ENCODE data around the gene KLF5. TPM values are rescaled to one million over a fixed set of nuclear protein-coding genes. Genes with fewer than 3 reads are reported as not detected.
A peak's percentile ranks its signal among the peaks of the same experiment; 100 is the strongest.

Gene KLF5
- 179 TPM for polyA plus RNA-seq
- long read RNA-seq, donor 1, transcript KLF5-201 (4 exons, 3,566 nt) = major isoform, 29 of 54 reads
- long read RNA-seq, donor 1, partial matches to known transcripts = 25 of 54 reads
- long read RNA-seq, donor 1, other reads (novel, unspliced or antisense) = 0 of 54 reads
- long read RNA-seq, donor 2, transcript KLF5-201 (4 exons, 3,566 nt) = major isoform, 49 of 115 reads
- long read RNA-seq, donor 2, partial matches to known transcripts = 66 of 115 reads
- long read RNA-seq, donor 2, other reads (novel, unspliced or antisense) = 0 of 115 reads
- long read RNA-seq, donor 3 = 0 reads
- long read RNA-seq, donor 4, partial matches to known transcripts = 0 of 4 reads
- long read RNA-seq, donor 4, other reads (novel, unspliced or antisense) = 0 of 4 reads
- long read RNA-seq, donor 5, transcript KLF5-201 (4 exons, 3,566 nt) = major isoform, 52 of 103 reads
- long read RNA-seq, donor 5, partial matches to known transcripts = 51 of 103 reads
- long read RNA-seq, donor 5, other reads (novel, unspliced or antisense) = 0 of 103 reads
- long read RNA-seq, donor 6, transcript KLF5-201 (4 exons, 3,566 nt) = major isoform, 25 of 100 reads
- long read RNA-seq, donor 6, partial matches to known transcripts = 75 of 100 reads
- long read RNA-seq, donor 6, other reads (novel, unspliced or antisense) = 0 of 100 reads
- long read RNA-seq, donor 7, transcript KLF5-201 (4 exons, 3,566 nt) = major isoform, 19 of 69 reads
- long read RNA-seq, donor 7, partial matches to known transcripts = 50 of 69 reads
- long read RNA-seq, donor 7, other reads (novel, unspliced or antisense) = 0 of 69 reads
- long read RNA-seq, donor 8, transcript KLF5-201 (4 exons, 3,566 nt) = major isoform, 55 of 228 reads
- long read RNA-seq, donor 8, partial matches to known transcripts = 173 of 228 reads
- long read RNA-seq, donor 8, other reads (novel, unspliced or antisense) = 0 of 228 reads
- long read RNA-seq, donor 9, transcript KLF5-201 (4 exons, 3,566 nt) = major isoform, 27 of 74 reads
- long read RNA-seq, donor 9, partial matches to known transcripts = 47 of 74 reads
- long read RNA-seq, donor 9, other reads (novel, unspliced or antisense) = 0 of 74 reads
- long read RNA-seq, donor 10, transcript KLF5-201 (4 exons, 3,566 nt) = major isoform, 65 of 134 reads
- long read RNA-seq, donor 10, partial matches to known transcripts = 69 of 134 reads
- long read RNA-seq, donor 10, other reads (novel, unspliced or antisense) = 0 of 134 reads
- long read RNA-seq, donor 11, transcript KLF5-201 (4 exons, 3,566 nt) = major isoform, 32 of 72 reads
- long read RNA-seq, donor 11, partial matches to known transcripts = 40 of 72 reads
- long read RNA-seq, donor 11, other reads (novel, unspliced or antisense) = 0 of 72 reads

DNA sequence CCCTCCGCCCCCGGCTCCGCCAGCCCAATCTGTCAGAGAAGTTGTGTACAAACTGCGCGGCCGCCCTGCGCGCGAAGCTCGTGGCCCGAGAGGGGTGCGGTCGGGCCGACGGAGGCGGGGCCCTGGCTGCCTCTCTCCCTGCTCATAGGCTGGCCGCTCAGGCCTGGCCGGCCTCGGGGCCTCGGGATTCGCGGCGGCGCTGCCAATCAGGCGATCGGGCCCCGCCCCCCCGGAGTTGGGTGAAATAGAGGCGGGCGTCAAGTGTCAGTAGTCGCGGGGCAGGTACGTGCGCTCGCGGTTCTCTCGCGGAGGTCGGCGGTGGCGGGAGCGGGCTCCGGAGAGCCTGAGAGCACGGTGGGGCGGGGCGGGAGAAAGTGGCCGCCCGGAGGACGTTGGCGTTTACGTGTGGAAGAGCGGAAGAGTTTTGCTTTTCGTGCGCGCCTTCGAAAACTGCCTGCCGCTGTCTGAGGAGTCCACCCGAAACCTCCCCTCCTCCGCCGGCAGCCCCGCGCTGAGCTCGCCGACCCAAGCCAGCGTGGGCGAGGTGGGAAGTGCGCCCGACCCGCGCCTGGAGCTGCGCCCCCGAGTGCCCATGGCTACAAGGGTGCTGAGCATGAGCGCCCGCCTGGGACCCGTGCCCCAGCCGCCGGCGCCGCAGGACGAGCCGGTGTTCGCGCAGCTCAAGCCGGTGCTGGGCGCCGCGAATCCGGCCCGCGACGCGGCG is at the start of gene KLF5:
KLF5 (plus strand) TSS at position 270 of the 724 bp plus-strand sequence; CDS start at position 593, 323 bp downstream.
- peak; percentile 97 to 99 for DNase-seq
- Histone ChIP-seq H3K4me3 (ENCODE audit: low read length) (peak within 1 kb of the TSS; percentile 83), H3K36me3 (ENCODE audit: control insufficient read depth, insufficient read depth, low read length) (peaks cover 9% of the 10 kb centered on the region), H3K9me3 (ENCODE audit: control insufficient read depth, low read depth, low read length) (no peaks in the 10 kb centered on the region), H3K4me1 (ENCODE audit: control insufficient read depth, insufficient read depth, low read length) (peaks cover 3% of the 10 kb centered on the region), H3K27me3 (ENCODE audit: control insufficient read depth, insufficient read depth, low read length) (no peaks in the 10 kb centered on the region), H3K27ac (ENCODE audit: low read length) (peak within 1 kb of the TSS; percentile 95)
- no CpG with 5 or more reads among the region's 93 CpGs for WGBS (ENCODE audit: insufficient coverage, low lambda C conversion rate)

DNA sequence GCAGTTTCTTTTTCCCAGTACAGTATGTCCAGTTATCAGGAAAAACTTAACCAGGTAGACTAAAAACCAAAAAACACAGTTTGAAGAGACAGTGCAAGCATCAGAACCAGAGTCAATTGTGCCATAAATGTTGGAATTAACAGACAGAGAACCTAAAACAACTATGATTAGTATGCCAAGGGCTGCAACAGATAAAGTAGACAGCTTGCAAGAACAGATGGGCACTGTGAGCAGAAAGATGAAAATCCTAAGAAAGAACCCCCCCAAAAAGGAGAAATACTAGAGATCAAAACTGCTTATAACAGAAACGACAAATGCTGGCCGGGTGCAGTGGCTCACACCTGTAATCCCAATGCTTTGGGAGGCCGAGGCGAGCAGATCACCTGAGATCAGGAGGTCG is 47.1 kb upstream of the KLF5 start:
- WGBS (ENCODE audit: insufficient coverage, low lambda C conversion rate) = no CpG with 5 or more reads among the region's 5 CpGs
- no peak for DNase-seq
- peaks cover 11% of the 10 kb centered on the region for H3K4me1 ChIP-seq (ENCODE audit: control insufficient read depth, insufficient read depth, low read length)
- no peak overlapping the region for H3K4me3 ChIP-seq (ENCODE audit: low read length)
- H3K27me3 ChIP-seq (ENCODE audit: control insufficient read depth, insufficient read depth, low read length) = no peaks in the 10 kb centered on the region
- no peaks in the 10 kb centered on the region for H3K9me3 ChIP-seq (ENCODE audit: control insufficient read depth, low read depth, low read length)
- H3K27ac ChIP-seq (ENCODE audit: low read length) = no peak overlapping the region
- no peaks in the 10 kb centered on the region for H3K36me3 ChIP-seq (ENCODE audit: control insufficient read depth, insufficient read depth, low read length)

DNA sequence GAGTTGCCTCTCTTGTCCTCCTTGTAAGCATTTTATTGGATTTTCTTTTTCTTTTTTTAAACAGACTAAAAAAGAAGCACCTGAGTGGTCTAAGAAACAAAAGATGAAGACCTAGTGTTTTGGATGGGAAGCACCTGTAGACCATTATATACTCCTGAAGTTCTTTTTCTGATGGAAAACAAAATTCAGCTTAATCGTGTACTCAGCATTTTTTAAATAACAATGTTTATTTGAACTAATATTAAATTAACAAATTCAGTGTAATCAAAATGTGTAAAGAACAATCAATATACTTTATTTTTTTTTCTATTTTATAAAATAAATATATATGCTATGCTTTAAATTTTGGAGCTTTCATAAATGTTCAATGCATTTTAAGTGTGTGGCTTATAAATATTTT is 43.0 kb upstream of the KLF5 start:
- Histone ChIP-seq H3K4me3 (ENCODE audit: low read length) (no peak overlapping the region), H3K4me1 (ENCODE audit: control insufficient read depth, insufficient read depth, low read length) (peaks cover 2% of the 10 kb centered on the region), H3K9me3 (ENCODE audit: control insufficient read depth, low read depth, low read length) (no peaks in the 10 kb centered on the region), H3K36me3 (ENCODE audit: control insufficient read depth, insufficient read depth, low read length) (peaks cover 6% of the 10 kb centered on the region), H3K27me3 (ENCODE audit: control insufficient read depth, insufficient read depth, low read length) (no peaks in the 10 kb centered on the region), H3K27ac (ENCODE audit: low read length) (no peak overlapping the region)
- WGBS (ENCODE audit: insufficient coverage, low lambda C conversion rate) = no CpG with 5 or more reads among the region's 1 CpG
- no peak for DNase-seq

DNA sequence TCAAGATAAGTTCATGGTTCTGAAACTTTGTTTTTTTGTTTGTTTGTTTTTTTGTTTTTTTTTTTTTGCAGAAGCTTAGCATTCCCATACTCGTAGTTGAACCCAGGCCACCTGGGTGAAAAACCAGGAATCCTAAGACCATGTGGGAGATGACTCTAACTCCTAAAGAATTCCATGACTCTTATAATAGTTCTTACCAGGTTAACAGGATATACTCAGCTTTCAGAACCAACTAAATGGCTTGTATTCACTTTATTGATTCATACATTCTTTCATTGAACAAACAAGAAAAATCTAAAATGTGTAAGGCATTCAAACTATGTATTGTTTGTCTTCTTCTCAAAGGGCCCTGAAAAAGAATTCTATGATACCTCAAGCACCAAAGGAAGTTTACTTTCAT is 40.5 kb upstream of the KLF5 start:
- H3K4me3 ChIP-seq (ENCODE audit: low read length) = no peak overlapping the region
- H3K27me3 ChIP-seq (ENCODE audit: control insufficient read depth, insufficient read depth, low read length) = no peaks in the 10 kb centered on the region
- H3K36me3 ChIP-seq (ENCODE audit: control insufficient read depth, insufficient read depth, low read length) = peaks cover 6% of the 10 kb centered on the region
- no peaks in the 10 kb centered on the region for H3K9me3 ChIP-seq (ENCODE audit: control insufficient read depth, low read depth, low read length)
- no peaks in the 10 kb centered on the region for H3K4me1 ChIP-seq (ENCODE audit: control insufficient read depth, insufficient read depth, low read length)
- no peak overlapping the region for H3K27ac ChIP-seq (ENCODE audit: low read length)
- no peak for DNase-seq
- 100% methylated on average over 1 of the region's 1 CpG for WGBS (ENCODE audit: insufficient coverage, low lambda C conversion rate)

DNA sequence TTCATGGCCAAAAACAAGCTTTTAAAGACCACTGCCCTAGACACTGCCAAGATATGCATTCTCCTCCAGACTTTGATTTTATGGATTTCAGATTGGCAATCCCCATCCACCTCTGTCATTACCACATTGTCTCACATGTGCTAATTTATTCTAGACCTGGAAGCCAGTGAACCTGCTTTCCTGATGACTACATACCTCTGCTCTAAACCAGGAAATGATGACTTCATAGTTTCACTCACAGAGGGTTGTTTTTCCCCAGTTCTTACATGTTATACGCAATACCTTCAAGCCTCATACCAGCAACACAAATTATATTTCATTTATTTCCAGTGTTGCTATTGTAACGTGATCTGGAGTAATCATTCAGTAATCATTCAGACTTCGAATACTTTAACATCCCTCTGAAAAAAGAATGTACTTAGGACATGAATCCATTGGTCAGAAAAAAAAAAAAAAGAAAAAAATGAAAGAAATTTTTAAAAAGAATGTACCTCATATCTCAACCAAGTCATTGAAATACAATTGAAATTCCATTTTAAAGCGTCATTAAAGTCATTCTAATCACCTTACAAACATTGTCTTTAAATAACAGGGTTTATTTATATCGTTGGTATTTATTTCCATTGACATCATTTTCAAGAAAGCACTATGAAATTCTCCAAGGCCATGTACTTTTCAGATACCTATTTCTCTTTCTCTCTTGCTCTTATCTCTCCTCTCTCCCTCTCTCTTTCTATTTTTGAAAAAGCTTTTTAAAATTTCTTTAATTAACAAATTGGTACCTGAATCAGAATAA is 33.4 kb upstream of the KLF5 start:
- Histone ChIP-seq H3K27me3 (ENCODE audit: control insufficient read depth, insufficient read depth, low read length) (no peaks in the 10 kb centered on the region), H3K36me3 (ENCODE audit: control insufficient read depth, insufficient read depth, low read length) (no peaks in the 10 kb centered on the region), H3K4me3 (ENCODE audit: low read length) (no peak overlapping the region), H3K27ac (ENCODE audit: low read length) (no peak overlapping the region), H3K4me1 (ENCODE audit: control insufficient read depth, insufficient read depth, low read length) (no peaks in the 10 kb centered on the region), H3K9me3 (ENCODE audit: control insufficient read depth, low read depth, low read length) (no peaks in the 10 kb centered on the region)
- DNase-seq = peak in 1 of 2 donors; percentile 26
- WGBS (ENCODE audit: insufficient coverage, low lambda C conversion rate) = 71% methylated on average over 4 of the region's 5 CpGs

DNA sequence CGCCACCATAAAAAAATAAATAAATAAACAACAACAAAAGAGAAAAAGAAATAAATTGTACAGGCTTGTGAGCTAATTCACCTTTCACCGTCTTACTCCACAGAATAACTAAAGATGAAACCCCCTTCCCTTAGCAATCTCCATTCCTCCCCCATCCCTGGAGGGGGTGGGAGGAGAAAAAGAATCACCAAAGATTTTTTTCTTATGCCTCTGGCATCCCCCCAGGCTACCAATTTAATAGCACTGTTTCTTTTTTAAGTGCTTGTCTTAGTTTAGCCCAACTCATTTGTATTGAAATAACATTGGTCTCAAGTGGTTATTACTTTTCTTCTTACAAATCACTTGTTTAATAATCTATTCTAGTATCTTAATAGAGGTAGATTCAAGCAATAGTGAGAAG is 23.9 kb upstream of the KLF5 start:
- no peak for DNase-seq
- WGBS (ENCODE audit: insufficient coverage, low lambda C conversion rate) = 100% methylated on average over 2 of the region's 2 CpGs

DNA sequence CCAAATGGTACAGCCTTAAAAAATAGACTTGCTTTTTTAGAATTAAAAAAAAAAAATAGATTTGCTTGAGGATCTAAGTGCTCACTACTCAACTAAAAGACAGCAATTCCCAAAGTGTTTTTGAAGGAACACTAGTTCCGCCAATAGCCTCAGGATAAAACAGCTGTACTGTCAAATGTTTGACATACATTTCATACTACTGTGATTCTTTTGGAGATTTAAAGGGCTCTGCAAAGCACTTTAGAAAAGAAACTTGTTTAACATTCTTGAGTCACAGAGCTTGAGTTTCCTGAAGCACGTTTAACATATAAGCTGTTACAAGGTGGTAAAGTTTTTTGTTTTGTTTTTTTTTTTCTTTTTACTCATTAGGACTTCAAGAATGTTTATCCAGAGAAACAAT is 23.1 kb upstream of the KLF5 start:
- peaks cover 8% of the 10 kb centered on the region for H3K4me1 ChIP-seq (ENCODE audit: control insufficient read depth, insufficient read depth, low read length)
- H3K27ac ChIP-seq (ENCODE audit: low read length) = no peak overlapping the region
- no peaks in the 10 kb centered on the region for H3K36me3 ChIP-seq (ENCODE audit: control insufficient read depth, insufficient read depth, low read length)
- no peaks in the 10 kb centered on the region for H3K27me3 ChIP-seq (ENCODE audit: control insufficient read depth, insufficient read depth, low read length)
- WGBS (ENCODE audit: insufficient coverage, low lambda C conversion rate) = 43% methylated on average over 1 of the region's 2 CpGs
- H3K4me3 ChIP-seq (ENCODE audit: low read length) = no peak overlapping the region
- DNase-seq = no peak
- no peaks in the 10 kb centered on the region for H3K9me3 ChIP-seq (ENCODE audit: control insufficient read depth, low read depth, low read length)

More for the DNA sequence above, 23.9 kb upstream of the KLF5 start:
- no peaks in the 10 kb centered on the region for H3K27me3 ChIP-seq (ENCODE audit: control insufficient read depth, insufficient read depth, low read length)
- H3K36me3 ChIP-seq (ENCODE audit: control insufficient read depth, insufficient read depth, low read length) = no peaks in the 10 kb centered on the region
- peaks cover 7% of the 10 kb centered on the region for H3K4me1 ChIP-seq (ENCODE audit: control insufficient read depth, insufficient read depth, low read length)
- no peaks in the 10 kb centered on the region for H3K9me3 ChIP-seq (ENCODE audit: control insufficient read depth, low read depth, low read length)
- no peak overlapping the region for H3K4me3 ChIP-seq (ENCODE audit: low read length)
- no peak overlapping the region for H3K27ac ChIP-seq (ENCODE audit: low read length)

DNA sequence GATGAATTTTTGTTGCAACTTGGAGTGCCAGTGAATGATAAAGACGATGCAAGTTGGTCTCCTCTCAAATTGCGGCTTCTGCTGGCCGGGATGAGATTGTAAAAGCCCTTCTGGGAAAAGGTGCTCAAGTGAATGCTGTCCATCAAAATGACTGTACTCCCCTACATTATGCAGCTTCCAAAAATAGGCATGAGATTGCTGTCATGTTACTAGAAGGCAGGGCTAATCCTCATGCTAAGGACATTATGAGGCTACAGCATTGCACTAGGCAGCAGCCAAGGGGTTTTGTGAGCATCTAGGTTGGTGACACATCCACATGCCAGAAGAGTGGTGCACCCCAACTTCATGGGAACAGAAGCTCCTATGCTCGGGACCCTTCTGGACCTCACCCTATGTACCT is 22.2 kb upstream of the KLF5 start:
- H3K4me3 ChIP-seq (ENCODE audit: low read length) = no peak overlapping the region
- H3K36me3 ChIP-seq (ENCODE audit: control insufficient read depth, insufficient read depth, low read length) = no peaks in the 10 kb centered on the region
- no peak for DNase-seq
- H3K9me3 ChIP-seq (ENCODE audit: control insufficient read depth, low read depth, low read length) = no peaks in the 10 kb centered on the region
- H3K27ac ChIP-seq (ENCODE audit: low read length) = no peak overlapping the region
- WGBS (ENCODE audit: insufficient coverage, low lambda C conversion rate) = no CpG with 5 or more reads among the region's 4 CpGs
- no peaks in the 10 kb centered on the region for H3K27me3 ChIP-seq (ENCODE audit: control insufficient read depth, insufficient read depth, low read length)
- H3K4me1 ChIP-seq (ENCODE audit: control insufficient read depth, insufficient read depth, low read length) = peaks cover 8% of the 10 kb centered on the region

DNA sequence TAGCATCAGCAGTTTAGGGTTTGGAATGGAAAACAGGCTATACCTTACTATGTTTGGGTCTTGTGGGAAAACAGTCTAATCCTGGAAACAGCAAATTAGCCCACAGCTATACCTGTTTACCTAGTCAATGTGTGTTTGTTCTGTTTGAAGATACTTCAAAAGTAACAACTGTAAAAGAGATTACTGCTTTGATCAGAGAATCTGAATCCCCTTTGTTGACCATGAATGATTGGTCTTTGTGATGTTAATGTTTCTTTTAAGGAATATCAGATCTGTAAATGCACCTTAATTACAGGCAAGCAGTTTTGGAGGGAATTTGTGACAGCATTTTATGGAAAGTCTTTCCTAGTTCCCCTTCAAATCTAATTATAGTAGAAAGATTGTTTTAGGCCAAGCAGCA is 20.7 kb upstream of the KLF5 start:
- H3K36me3 ChIP-seq (ENCODE audit: control insufficient read depth, insufficient read depth, low read length) = no peaks in the 10 kb centered on the region
- H3K4me3 ChIP-seq (ENCODE audit: low read length) = no peak overlapping the region
- peaks cover 10% of the 10 kb centered on the region for H3K4me1 ChIP-seq (ENCODE audit: control insufficient read depth, insufficient read depth, low read length)
- no peaks in the 10 kb centered on the region for H3K27me3 ChIP-seq (ENCODE audit: control insufficient read depth, insufficient read depth, low read length)
- no peak for DNase-seq
- no peak overlapping the region for H3K27ac ChIP-seq (ENCODE audit: low read length)
- no peaks in the 10 kb centered on the region for H3K9me3 ChIP-seq (ENCODE audit: control insufficient read depth, low read depth, low read length)
